Measurements from ENCODE around the gene ZNF622.

Gene ZNF622

DNA sequence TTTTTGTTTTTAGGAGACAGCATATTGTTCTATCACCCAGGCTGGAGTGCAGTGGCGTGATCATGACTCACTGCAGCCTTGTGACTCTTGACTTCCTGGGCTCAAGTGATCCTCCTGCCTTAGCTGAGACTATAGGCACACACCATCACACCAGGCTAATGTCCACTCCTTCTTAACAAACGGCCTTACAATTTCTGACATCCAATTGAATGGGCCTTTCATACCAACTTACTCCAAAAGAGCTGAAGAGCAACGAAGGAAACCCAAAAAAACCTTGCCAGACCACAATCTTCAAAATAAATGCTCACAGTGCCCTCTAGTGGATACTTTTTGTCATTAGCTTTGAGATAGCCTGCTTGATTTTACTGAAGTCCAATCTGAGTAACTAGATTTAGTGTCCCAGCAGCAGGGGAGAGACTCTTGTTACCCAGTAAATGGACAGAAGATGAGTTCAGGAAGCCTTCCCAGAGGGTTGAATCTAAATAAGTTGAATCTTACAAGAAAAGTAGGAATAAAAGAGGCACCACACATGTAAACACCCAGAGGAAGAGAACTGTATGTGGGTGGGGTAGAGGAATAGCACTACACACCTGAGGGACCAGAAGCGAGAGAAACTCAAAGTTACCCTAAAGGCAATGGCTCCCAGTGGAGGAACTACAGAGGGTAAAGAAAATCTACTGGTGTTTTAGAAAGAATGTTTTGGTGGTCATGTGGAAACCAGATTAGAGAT, 9.3 kb downstream of the ZNF622 start:
- peak overlapping the region; percentile 78 for H3K4me2 ChIP-seq (ENCODE audit: low read depth, low read length, poor library complexity, severe bottlenecking)
- peaks cover 53% of the 10 kb centered on the region for H3K79me2 ChIP-seq (ENCODE audit: insufficient read depth, low read length)

DNA sequence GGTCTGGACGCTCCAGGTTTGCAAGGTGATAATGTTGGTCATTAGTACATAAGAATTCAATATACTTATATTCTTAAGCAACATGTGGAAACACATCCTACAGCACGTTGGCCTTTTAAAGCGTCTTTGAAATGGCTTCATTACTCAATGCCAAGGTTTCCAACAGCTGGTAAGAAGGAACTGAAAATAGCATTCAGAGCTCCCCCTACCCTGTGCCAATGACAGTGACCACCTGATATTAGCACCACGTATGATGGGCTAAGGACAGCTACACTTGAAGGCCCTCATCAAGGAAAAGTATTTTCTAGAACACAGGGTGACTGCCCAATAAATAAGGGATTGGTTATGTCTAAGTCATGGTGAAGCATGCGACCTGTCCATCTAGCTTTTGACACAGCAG, 9.9 kb downstream of the ZNF622 start:
- H3K36me3 ChIP-seq (ENCODE audit: insufficient read depth, low read length), result peaks cover 88% of the 10 kb centered on the region
- peaks cover 58% of the 10 kb centered on the region for H4K20me1 ChIP-seq (ENCODE audit: insufficient read depth, low read length, poor library complexity, severe bottlenecking)
- no peaks in the 10 kb centered on the region for H3K9me3 ChIP-seq (ENCODE audit: insufficient read depth, low read depth, low read length)
- H3K9ac ChIP-seq (ENCODE audit: low read depth, low read length, poor library complexity, severe bottlenecking), result peak overlapping the region; percentile 21
- H3K4me1 ChIP-seq (ENCODE audit: insufficient read depth, low read length, poor library complexity, severe bottlenecking), result peaks cover 30% of the 10 kb centered on the region
- no peaks in the 10 kb centered on the region for H3F3A ChIP-seq (ENCODE audit: low read depth)
- peaks cover 47% of the 10 kb centered on the region for H3K79me2 ChIP-seq (ENCODE audit: insufficient read depth, low read length)
- H3K9me2 ChIP-seq (replicated peaks; ENCODE audit: low read depth, low read length), result no peaks in the 10 kb centered on the region
- H3K4me3 ChIP-seq (ENCODE audit: low read length, poor library complexity, severe bottlenecking), result peak overlapping the region; percentile 40
- H2AFZ ChIP-seq (ENCODE audit: low read length), result no peak overlapping the region
- TF ChIP-seq EZH2phosphoT487 (IDR thresholded peaks at IDR 0.05; ENCODE audit: borderline replicate concordance), result no peak
- TF ChIP-seq, protein P1, sequence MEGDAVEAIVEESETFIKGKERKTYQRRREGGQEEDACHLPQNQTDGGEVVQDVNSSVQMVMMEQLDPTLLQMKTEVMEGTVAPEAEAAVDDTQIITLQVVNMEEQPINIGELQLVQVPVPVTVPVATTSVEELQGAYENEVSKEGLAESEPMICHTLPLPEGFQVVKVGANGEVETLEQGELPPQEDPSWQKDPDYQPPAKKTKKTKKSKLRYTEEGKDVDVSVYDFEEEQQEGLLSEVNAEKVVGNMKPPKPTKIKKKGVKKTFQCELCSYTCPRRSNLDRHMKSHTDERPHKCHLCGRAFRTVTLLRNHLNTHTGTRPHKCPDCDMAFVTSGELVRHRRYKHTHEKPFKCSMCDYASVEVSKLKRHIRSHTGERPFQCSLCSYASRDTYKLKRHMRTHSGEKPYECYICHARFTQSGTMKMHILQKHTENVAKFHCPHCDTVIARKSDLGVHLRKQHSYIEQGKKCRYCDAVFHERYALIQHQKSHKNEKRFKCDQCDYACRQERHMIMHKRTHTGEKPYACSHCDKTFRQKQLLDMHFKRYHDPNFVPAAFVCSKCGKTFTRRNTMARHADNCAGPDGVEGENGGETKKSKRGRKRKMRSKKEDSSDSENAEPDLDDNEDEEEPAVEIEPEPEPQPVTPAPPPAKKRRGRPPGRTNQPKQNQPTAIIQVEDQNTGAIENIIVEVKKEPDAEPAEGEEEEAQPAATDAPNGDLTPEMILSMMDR (conservative IDR thresholded peaks at IDR 0.05; ENCODE audit: low read length), result no peak
- peak overlapping the region; percentile 78 for H3K4me2 ChIP-seq (ENCODE audit: low read depth, low read length, poor library complexity, severe bottlenecking)
- no peaks in the 10 kb centered on the region for H3K27me3 ChIP-seq (ENCODE audit: insufficient read depth, low read length, poor library complexity, severe bottlenecking)

More for the DNA sequence above, 9.3 kb downstream of the ZNF622 start:
- peaks cover 64% of the 10 kb centered on the region for H4K20me1 ChIP-seq (ENCODE audit: insufficient read depth, low read length, poor library complexity, severe bottlenecking)
- peaks cover 36% of the 10 kb centered on the region for H3K4me1 ChIP-seq (ENCODE audit: insufficient read depth, low read length, poor library complexity, severe bottlenecking)
- peaks cover 88% of the 10 kb centered on the region for H3K36me3 ChIP-seq (ENCODE audit: insufficient read depth, low read length)
- peak overlapping the region; percentile 21 for H3K9ac ChIP-seq (ENCODE audit: low read depth, low read length, poor library complexity, severe bottlenecking)
- no peak overlapping the region for H2AFZ ChIP-seq (ENCODE audit: low read length)
- peak overlapping the region; percentile 40 for H3K4me3 ChIP-seq (ENCODE audit: low read length, poor library complexity, severe bottlenecking)
- H3K27me3 ChIP-seq (ENCODE audit: insufficient read depth, low read length, poor library complexity, severe bottlenecking), result no peaks in the 10 kb centered on the region
- H3K9me3 ChIP-seq (ENCODE audit: insufficient read depth, low read depth, low read length), result no peaks in the 10 kb centered on the region
- no peaks in the 10 kb centered on the region for H3F3A ChIP-seq (ENCODE audit: low read depth)
- no peaks in the 10 kb centered on the region for H3K9me2 ChIP-seq (replicated peaks; ENCODE audit: low read depth, low read length)
- TF ChIP-seq EZH2phosphoT487 (IDR thresholded peaks at IDR 0.05; ENCODE audit: borderline replicate concordance), result no peak
- TF ChIP-seq, protein P1 (conservative IDR thresholded peaks at IDR 0.05; ENCODE audit: low read length), result peak; percentile 86

DNA sequence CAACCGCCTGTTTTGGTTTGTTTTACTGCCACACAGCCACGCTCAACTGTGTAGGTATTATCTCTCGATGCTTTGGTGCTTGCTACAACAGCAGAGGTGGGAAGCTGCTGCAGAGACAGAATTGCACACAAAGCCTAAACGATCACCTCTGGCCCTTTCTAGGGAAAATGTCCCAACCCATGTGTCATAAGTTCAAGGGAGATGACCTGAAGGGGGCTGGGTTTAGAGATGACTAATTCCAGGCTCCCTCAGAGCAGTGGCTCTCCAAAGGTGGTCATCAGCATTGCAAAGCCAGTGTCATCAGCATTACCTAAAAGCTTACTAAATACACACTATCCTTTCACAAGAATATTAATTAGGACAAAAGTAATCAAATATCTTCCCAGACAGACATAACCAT, 10.9 kb downstream of the ZNF622 start:
- H3K4me3 ChIP-seq (ENCODE audit: low read length, poor library complexity, severe bottlenecking), result peak overlapping the region; percentile 40
- no peaks in the 10 kb centered on the region for H3F3A ChIP-seq (ENCODE audit: low read depth)
- peaks cover 22% of the 10 kb centered on the region for H3K4me1 ChIP-seq (ENCODE audit: insufficient read depth, low read length, poor library complexity, severe bottlenecking)
- no peaks in the 10 kb centered on the region for H3K27me3 ChIP-seq (ENCODE audit: insufficient read depth, low read length, poor library complexity, severe bottlenecking)
- peaks cover 89% of the 10 kb centered on the region for H3K36me3 ChIP-seq (ENCODE audit: insufficient read depth, low read length)
- peaks cover 37% of the 10 kb centered on the region for H3K79me2 ChIP-seq (ENCODE audit: insufficient read depth, low read length)
- H2AFZ ChIP-seq (ENCODE audit: low read length), result no peak overlapping the region
- peak overlapping the region; percentile 78 for H3K4me2 ChIP-seq (ENCODE audit: low read depth, low read length, poor library complexity, severe bottlenecking)
- no peaks in the 10 kb centered on the region for H3K9me3 ChIP-seq (ENCODE audit: insufficient read depth, low read depth, low read length)
- TF ChIP-seq, protein P1 (conservative IDR thresholded peaks at IDR 0.05; ENCODE audit: low read length), result no peak
- TF ChIP-seq EZH2phosphoT487 (IDR thresholded peaks at IDR 0.05; ENCODE audit: borderline replicate concordance), result no peak
- no peak overlapping the region for H3K9ac ChIP-seq (ENCODE audit: low read depth, low read length, poor library complexity, severe bottlenecking)
- no peaks in the 10 kb centered on the region for H3K9me2 ChIP-seq (replicated peaks; ENCODE audit: low read depth, low read length)
- H4K20me1 ChIP-seq (ENCODE audit: insufficient read depth, low read length, poor library complexity, severe bottlenecking), result peaks cover 48% of the 10 kb centered on the region
